Neural progenitor cell (in vitro differentiated cells): ENCODE results near the gene MARCO.

Experiments
- CTCF ChIP-seq: fragments of 200-600 bp; sonication (generic); IDR thresholded peaks from 2 replicates; pipeline ENCODE4 v1.5.1; 2017; ENCODE audit warnings: antibody characterized with exemption, mild to moderate bottlenecking
- EZH2 ChIP-seq: fragments of 200-600 bp; sonication (generic); IDR thresholded peaks from 2 replicates; pipeline ENCODE4 v1.6.1; 2017; ENCODE audit warnings: antibody characterized with exemption, mild to moderate bottlenecking, moderate library complexity
- EZH2phosphoT487 ChIP-seq: fragments of 200-600 bp; sonication (generic); IDR thresholded peaks from 2 replicates; pipeline ENCODE4 v1.6.1; 2017; ENCODE audit warnings: antibody characterized with exemption

- TF ChIP-seq CTCF (no peak), EZH2 (no peak), EZH2phosphoT487 (no peak)
Measured at GRCh38 chr2:118902266-118903028, 39.5 kb upstream of the MARCO start.
